Skeletal muscle satellite cell (primary cell): ENCODE results near the gene CDC42BPA.
A peak's percentile ranks its signal among the peaks of the same experiment; 100 is the strongest.

ENCODE experiments used
- H3K27me3 ChIP-seq: 2 replicates; pipeline ENCODE4 v1.7.0; 2013; ENCODE audit warnings: low read length; ENCODE audit not compliant: control insufficient read depth, insufficient read depth
- H3K36me3 ChIP-seq: 2 replicates; pipeline ENCODE4 v1.7.0; 2013; ENCODE audit warnings: mild to moderate bottlenecking, control low read depth, low read length; ENCODE audit not compliant: insufficient read depth
- H3K4me1 ChIP-seq: 2 replicates; pipeline ENCODE4 v1.7.0; 2013; ENCODE audit warnings: low read length; ENCODE audit not compliant: control insufficient read depth, insufficient read depth
- H3K4me2 ChIP-seq: 2 replicates; pipeline ENCODE4 v1.7.0; 2013; ENCODE audit warnings: mild to moderate bottlenecking, low read length
- H3K4me3 ChIP-seq: 2 replicates; pipeline ENCODE4 v1.7.0; 2013; ENCODE audit warnings: low read length
- H3K9ac ChIP-seq: 2 replicates; pipeline ENCODE4 v1.7.0; 2013; ENCODE audit warnings: mild to moderate bottlenecking, low read depth, low read length, moderate library complexity
- H3K9me3 ChIP-seq: replicated peaks from 2 replicates; pipeline ENCODE4 v1.7.0; 2013; ENCODE audit warnings: mild to moderate bottlenecking, control low read depth, low read length

Gene CDC42BPA

DNA sequence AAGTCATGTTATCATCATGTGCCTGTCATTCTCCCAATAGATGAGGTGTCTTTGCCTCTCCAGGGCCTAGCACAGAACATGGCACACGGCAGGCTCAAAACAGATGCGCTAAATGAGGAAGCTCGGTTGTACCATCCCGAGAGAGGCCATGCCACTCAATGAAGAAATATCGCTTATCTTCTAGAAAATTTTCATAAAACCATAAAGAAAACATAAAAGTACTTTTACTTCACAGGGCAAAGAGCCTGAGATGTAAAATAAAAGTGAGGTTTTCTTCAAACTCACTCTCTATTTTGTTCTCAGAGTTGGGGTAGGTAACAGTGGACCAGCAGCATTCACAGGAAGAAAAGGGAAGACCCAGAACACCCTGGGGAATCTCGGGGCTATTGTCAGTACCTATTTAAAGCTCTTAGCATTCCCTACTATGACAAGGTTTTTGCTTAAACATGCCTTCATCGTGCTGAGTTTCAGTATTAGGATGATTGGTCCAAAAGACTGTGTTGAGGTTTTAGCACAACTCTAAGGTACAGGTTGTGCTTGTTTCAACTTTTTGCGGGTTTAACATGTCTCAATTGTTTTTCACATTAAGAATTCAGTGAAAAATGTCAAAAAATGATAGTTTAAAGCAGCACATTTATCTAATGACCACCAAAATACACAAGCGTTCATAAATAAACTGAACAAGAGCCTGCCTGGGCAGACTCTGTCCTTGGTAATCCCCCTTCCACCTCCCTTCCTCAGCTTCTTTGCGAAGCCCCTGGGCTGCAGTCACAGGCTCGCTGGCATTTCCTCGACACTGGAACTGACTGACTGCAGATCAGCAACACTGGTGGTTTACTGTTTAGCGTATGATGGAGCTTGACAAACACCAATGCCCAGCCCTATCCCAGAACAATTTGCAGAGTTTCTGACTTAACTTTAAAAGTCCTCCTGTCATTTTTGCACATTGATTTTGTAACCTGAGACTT, 322.6 kb downstream of the CDC42BPA start:
- Histone ChIP-seq H3K4me2 (no peak overlapping the region), H3K4me3 (no peak overlapping the region), H3K4me1 (peaks cover under 1% of the 10 kb centered on the region), H3K9me3 (no peaks in the 10 kb centered on the region), H3K9ac (no peak overlapping the region), H3K27me3 (no peaks in the 10 kb centered on the region), H3K36me3 (peaks cover 16% of the 10 kb centered on the region)

DNA sequence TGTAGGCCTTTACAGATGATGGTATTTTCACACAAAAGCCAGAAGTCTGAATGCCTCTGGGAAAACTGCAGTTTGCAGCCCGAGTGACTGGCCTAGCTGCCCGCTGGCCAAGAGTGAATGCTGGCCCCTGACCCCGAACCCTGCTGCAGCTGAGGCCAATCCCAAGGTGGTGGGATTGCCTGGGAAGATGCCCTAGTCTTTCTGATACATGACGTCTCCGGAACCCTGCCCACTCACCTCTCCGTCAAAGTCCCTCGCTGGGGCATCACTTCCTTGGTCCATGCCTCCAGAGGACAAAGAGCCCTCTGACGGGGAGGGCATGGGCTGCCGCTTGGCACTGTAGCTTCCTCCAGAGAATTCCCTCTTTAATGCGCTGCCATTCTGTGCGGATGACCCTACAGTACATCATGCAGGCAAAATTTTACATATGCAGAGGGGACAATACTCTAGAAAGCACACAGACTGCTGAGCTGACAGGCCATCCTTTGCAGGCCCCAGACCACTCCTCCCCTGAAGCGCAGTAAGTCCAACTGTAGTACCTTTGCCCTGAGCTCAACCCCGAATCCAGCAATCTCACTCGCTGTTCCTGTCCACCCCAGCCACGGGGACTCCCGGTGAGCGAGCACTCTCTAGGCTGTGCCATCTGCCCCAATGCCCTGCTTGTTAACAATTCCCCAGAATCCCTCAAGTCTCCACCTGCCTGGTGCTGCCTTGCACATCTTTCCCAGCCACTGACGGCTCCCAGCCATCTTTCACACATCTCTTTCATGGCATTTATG, 323.5 kb downstream of the CDC42BPA start:
- Histone ChIP-seq H3K9me3 (no peaks in the 10 kb centered on the region), H3K4me3 (no peak overlapping the region), H3K27me3 (no peaks in the 10 kb centered on the region), H3K36me3 (peaks cover 15% of the 10 kb centered on the region), H3K4me2 (no peak overlapping the region), H3K9ac (no peak overlapping the region), H3K4me1 (peaks cover 10% of the 10 kb centered on the region)

DNA sequence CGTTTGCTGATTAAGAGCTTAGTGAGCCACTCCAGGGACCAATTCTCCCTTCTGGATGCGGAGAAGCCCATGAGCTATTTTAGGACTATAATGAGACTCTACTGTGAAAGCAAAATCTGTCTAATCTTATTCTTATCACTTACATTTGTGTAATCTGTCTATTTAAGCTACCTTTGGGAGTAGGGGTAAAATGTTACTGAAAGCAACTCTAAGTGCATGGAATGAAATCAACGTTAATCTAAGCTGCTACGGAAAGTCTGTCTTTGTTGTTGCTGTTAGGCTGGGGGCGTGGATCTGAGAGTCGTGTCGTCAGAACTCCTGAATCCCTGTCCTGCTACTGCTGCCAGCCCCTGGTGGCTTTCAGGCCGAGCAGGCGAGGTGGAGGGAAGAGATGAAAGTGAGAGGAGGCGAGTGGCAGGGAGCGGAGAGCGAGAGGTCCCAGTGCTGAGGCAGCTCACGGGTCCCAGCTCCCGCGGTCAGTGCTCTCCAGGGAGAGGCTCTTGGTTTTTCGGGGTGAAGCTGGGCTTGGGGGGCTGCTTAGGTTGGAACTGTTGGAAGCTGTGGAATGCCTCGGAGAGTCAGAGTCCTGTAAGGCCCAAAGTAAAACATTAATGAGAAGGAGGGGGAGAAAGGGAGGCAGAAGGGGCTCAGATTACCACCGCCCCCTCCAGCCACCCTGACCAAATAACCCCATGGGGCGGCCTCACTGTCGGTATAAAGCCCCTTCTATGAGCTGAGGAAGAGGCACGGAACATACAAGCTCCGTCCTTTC, 324.3 kb downstream of the CDC42BPA start:
- Histone ChIP-seq H3K4me3 (no peak overlapping the region), H3K36me3 (peaks cover 15% of the 10 kb centered on the region), H3K4me1 (peaks cover 11% of the 10 kb centered on the region)

DNA sequence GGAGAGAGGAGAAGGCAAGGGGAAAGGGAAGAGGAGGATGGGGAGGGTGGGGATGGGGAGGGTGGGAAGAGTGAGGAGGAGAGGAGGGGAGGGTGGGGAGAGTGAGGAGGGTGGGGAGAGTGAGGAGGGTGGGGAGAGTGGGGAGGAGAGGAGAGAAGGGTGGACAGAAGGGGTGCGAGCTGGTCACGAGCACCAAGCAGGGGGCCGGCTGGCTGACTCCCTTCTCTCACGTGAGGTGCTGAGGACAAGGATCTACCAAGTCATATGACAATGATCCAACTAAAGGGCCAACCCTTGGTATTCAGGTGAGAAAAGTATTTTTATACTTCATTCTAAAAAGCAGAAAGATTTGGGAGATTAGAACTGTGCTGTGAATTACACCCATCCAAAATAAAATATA, 326.4 kb downstream of the CDC42BPA start:
- H3K4me3 ChIP-seq, result no peak overlapping the region
- no peaks in the 10 kb centered on the region for H3K27me3 ChIP-seq
- peaks cover 20% of the 10 kb centered on the region for H3K36me3 ChIP-seq
- H3K9ac ChIP-seq, result no peak overlapping the region
- H3K4me2 ChIP-seq, result no peak overlapping the region
- H3K9me3 ChIP-seq, result no peaks in the 10 kb centered on the region
- peaks cover 11% of the 10 kb centered on the region for H3K4me1 ChIP-seq

More for the DNA sequence above, 324.3 kb downstream of the CDC42BPA start:
- Histone ChIP-seq H3K9me3 (no peaks in the 10 kb centered on the region), H3K4me2 (no peak overlapping the region), H3K27me3 (no peaks in the 10 kb centered on the region), H3K9ac (no peak overlapping the region)

DNA sequence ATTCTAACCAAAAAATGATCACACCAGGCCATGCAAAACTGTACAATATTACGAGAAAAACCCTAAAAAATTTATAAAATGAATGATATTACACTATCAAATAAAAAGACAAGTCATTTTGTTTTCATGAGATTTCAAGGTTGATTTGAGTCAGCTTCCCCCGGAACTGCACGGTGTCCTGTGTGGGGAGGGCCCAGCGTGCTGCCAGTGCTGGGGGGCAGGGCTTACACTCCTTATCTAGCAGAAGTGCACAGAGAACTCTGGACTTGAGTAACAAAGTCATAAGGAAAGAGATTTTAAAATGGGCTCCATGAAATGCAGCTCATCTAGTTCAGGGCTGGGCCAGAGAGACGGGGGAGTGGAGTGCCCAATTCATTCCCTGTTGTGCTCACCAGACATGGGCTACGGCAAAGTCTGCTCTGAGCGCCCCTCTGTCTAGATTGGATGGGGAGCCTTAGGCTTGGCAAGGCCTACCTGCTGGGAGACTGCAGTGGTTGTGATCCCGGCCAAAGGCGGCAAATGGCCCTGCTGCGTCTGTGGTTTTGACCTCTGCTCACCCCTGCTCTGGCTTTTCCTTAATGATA, 328.1 kb downstream of the CDC42BPA start:
- Histone ChIP-seq H3K36me3 (peaks cover 26% of the 10 kb centered on the region), H3K9me3 (no peaks in the 10 kb centered on the region), H3K4me3 (no peak overlapping the region), H3K4me1 (peaks cover 11% of the 10 kb centered on the region), H3K9ac (no peak overlapping the region), H3K27me3 (no peaks in the 10 kb centered on the region), H3K4me2 (peak overlapping the region; percentile 3)

DNA sequence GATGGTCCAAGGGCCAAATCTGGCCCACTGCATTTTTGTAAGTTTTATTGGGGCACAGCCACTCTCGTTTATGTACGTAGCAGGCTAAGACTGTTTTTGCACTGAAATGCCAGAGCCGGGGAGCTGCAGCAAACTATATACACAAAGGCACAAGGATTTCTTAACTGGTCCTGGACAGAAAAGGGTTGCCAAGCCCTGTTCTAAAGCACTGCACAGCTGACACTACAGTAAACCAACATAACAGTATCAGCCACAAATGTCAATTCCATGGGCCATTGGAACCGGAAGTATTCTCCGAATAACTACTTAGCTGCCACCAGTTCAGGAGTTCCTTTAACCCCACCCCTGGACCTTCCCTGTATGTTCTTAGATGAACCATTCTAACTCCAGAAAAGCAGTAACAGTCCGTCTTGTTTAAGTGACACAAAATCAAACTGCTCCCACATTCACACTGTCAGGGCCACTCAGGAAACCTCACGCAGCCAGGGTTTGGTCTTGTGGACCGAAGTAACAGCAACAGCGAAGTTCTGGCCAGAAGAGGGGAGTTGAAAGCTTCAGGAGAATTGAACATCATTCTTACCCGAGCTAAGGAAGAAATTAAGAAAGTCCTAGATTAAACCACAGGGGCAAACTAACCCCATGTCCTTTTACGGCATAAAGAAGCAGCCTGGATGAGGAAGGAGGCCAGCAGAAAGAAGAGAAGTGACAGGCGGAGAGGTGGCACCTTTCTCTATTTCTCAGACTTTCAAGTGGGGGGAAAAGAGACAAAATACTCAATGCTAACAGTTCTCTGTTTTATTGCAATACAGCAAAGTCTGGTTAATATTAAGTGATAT, 329.0 kb downstream of the CDC42BPA start:
- no peak overlapping the region for H3K4me2 ChIP-seq
- no peak overlapping the region for H3K4me3 ChIP-seq

DNA sequence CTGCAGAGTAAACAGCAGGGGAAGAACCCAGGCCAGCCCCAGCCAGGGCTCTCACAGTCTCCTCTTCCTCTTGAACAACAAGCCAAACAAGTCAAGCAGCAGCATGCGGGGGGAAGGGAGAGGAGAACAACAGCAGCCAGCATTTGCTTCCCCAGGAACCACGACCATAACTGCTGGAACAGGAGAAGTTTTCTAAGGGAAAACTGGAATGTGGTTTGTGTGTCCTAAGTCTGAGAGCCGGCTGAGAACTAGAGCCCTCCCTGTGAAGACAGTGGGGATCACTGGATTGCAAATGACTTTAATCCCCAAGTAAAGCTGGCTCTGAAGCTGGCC, 330.0 kb downstream of the CDC42BPA start:
- Histone ChIP-seq H3K4me3 (no peak overlapping the region), H3K36me3 (peaks cover 14% of the 10 kb centered on the region), H3K27me3 (no peaks in the 10 kb centered on the region), H3K9me3 (no peaks in the 10 kb centered on the region), H3K9ac (no peak overlapping the region), H3K4me1 (peaks cover 11% of the 10 kb centered on the region), H3K4me2 (no peak overlapping the region)

More for the DNA sequence above, 329.0 kb downstream of the CDC42BPA start:
- peaks cover 11% of the 10 kb centered on the region for H3K4me1 ChIP-seq
- H3K36me3 ChIP-seq, result peaks cover 22% of the 10 kb centered on the region
- no peak overlapping the region for H3K9ac ChIP-seq
- no peaks in the 10 kb centered on the region for H3K9me3 ChIP-seq
- H3K27me3 ChIP-seq, result no peaks in the 10 kb centered on the region

DNA sequence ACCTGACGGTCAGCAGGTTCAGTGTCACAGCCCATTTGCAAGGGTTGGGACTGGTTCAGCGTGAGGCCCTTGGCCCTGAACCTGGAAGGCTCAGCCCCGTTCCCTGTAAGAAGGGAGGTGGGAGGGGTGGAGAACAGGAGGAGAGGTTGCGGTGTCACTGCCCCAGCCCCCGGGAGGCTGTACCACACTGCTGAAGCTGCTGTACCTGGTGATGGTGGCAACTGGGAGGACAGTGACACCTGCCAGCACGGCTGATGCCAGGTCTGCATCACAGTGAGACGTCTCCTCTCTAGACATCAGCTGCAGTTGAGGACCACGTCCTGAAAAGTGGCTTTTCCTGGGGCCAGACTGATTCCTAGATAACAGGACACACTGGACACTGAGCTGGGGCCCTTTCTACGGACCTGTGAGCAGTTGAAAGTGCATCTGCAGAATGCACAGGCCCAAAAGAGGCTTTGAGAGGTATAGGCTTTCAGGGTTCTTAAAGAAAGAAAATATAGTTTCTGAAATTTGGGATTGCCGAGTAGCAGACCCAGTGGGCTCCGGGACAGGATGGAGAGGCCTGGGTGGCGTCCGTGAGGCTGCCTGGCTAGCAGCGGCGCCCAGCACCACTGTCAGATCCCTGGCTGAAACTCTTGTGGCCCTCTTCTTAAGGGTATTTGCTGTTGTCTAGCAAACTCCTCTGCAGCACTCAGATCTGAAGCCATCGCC, 330.5 kb downstream of the CDC42BPA start:
- H3K36me3 ChIP-seq, result peaks cover 14% of the 10 kb centered on the region
- no peak overlapping the region for H3K4me3 ChIP-seq
- H3K27me3 ChIP-seq, result no peaks in the 10 kb centered on the region
- H3K9me3 ChIP-seq, result no peaks in the 10 kb centered on the region
- H3K4me1 ChIP-seq, result peaks cover 11% of the 10 kb centered on the region
- H3K9ac ChIP-seq, result no peak overlapping the region
- H3K4me2 ChIP-seq, result no peak overlapping the region

DNA sequence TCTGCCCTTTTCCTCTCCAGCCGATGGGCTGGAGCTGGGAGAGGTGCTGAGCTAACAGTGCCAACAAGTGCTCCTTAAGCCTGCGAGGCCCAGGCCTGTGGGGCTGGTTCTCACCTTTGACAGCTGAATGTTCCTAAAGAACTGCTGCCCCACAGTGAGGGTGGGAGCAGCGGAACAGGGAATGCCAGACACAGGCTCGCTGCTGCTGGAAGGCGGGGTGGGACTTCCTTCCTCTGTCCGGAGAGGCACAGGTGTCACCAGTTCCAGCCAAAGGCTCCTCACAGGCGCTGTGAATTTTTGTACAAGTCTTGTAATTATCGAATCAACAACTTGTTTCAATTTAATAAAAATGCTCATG, 331.1 kb downstream of the CDC42BPA start:
- peaks cover 12% of the 10 kb centered on the region for H3K36me3 ChIP-seq
- no peak overlapping the region for H3K9ac ChIP-seq
- H3K9me3 ChIP-seq, result no peaks in the 10 kb centered on the region

More for the DNA sequence above, 331.1 kb downstream of the CDC42BPA start:
- Histone ChIP-seq H3K27me3 (no peaks in the 10 kb centered on the region), H3K4me1 (peaks cover 11% of the 10 kb centered on the region), H3K4me2 (no peak overlapping the region), H3K4me3 (no peak overlapping the region)
